Stimulated activated CD8-positive, alpha-beta memory T cell treated with anti-CD3 and anti-CD28 coated beads, Interleukin-4, amount 100 ng/mL, for 24 hours (primary cell): Measurements from ENCODE around the gene VEGFC.

ENCODE experiments used
- DNase-seq: peaks from one replicate; pipeline ENCODE4 v3.0.0-alpha.2; 2020; ENCODE audit warnings: low read depth

Gene VEGFC

DNA sequence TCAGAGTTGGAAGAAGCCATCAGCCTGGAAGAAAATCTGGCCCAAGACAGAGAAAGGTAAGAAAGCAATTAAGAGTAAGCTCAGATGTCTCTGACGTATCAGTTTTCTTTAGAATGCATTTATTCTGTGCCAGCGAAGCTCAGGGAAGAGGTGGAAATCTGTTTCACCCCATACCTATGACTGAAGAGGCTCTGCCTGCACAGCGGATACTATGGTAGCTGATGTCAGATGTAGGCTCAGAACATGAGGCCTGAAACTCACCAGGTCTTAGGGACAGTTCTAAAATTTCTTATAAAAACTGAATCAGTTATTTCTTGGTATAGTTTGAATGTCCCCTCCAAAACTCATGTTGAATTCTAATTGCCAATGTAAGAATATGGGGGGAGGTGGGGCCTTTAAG is 30.9 kb downstream of the VEGFC start:
- no peak for DNase-seq

DNA sequence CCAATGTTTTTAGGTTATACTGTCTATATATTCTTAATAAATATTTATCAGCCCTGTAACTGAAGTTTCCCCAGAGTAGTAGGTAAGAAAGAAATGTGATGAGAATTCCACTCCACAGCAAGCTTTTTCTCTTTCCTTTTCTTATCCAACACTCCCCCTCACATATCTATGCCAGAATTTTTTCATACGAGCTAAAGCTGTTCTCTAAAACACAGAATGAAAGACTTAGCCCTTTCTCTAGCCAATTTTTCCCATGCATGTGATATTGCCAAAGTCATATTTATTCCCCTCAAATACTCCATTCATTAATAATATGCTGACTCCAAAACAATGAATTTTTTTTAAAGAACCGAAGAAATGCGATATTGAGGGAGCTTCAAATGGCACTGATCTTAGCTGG is 32.3 kb downstream of the VEGFC start:
- DNase-seq, result no peak

DNA sequence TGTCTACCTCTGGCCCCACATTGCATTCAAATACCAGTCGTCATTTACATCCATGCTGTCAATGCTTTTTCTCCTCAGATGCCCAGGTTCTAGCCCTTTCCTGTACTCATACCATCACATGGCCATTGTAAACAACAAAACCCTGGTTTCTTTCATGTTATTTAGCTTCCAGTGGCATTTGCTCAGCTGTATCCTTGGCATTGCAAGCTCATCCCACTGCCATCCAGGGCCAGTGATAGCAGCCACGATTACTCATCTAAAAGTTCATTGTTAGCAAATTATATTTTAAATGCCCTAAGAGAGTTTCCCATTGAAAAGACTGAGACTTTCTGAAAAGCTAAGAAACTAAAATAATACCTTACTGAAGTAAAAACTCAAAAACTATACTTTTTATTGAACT is 34.0 kb downstream of the VEGFC start:
- no peak for DNase-seq

DNA sequence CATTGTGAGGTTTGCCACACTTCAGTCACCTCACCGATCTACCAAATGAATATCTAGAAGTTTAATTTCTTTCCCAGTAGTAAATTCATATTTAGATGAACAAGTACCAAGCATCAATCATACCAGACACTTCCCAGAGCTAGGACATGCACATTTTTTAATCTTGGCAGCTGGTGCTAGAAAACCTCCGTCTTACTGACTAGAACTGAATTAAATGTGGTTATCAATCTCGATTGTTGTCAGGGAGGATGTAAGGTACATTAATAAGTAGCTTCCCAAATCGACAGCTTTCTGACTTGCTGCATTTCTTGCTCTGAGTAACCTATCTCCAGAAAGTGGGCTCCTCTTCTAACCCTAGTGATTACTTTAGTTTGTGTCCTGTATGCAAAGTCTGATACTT is 34.4 kb downstream of the VEGFC start:
- DNase-seq, result no peak

DNA sequence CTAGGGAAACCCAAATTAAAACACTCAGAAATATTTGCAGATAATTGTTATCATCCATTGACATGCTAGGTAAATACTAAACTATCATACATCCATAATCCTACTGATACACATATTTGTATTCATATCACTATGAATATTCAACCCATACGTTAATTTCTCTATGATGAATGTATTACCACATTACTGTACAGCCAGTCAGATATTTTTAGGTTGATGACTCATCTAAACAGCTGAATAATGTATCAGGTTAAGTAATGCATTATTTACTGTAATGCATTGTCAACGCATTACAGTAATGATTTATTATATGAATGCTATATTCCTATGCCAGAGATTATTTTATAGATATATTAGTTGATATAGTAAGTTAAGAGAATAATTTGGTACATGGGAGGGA is 37.1 kb downstream of the VEGFC start:
- no peak for DNase-seq

DNA sequence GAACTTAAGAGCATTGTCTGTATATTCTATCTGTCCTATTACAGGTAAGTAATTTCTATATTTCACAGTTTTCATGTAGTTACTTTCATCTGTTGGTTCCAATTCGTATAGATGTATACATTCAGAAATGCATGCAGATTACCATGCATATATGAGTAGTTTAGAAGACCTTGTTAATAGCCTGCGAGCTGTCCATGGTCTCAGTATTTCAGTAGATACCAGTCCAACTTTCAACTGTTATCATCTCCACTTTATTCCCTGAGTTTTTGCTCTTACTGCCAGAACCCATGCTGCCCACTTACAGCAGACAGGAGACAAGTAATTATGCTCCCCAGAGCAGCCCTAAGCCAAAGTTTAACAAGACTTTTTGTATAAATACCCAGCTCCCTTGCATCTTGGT is 37.7 kb downstream of the VEGFC start:
- no peak for DNase-seq

DNA sequence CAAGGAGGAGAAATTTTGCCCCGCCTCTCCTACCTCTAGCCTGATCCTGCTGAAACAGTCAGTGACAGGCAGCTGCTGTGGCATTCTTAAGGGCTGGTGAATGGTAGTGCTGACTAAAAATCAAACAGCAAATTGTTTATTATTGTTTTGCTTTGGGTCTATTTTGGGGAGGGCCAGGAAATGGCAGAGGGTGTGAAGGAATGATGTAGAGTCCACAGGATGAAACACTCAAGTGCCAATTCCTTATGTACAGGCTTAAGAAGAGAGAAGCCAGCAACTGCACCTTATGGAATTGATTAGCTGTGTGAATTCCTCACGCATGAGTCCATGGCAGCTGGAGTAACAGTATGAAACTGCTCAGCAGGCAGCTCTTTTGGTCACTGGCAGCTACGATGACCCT is 39.7 kb downstream of the VEGFC start:
- DNase-seq, result no peak

DNA sequence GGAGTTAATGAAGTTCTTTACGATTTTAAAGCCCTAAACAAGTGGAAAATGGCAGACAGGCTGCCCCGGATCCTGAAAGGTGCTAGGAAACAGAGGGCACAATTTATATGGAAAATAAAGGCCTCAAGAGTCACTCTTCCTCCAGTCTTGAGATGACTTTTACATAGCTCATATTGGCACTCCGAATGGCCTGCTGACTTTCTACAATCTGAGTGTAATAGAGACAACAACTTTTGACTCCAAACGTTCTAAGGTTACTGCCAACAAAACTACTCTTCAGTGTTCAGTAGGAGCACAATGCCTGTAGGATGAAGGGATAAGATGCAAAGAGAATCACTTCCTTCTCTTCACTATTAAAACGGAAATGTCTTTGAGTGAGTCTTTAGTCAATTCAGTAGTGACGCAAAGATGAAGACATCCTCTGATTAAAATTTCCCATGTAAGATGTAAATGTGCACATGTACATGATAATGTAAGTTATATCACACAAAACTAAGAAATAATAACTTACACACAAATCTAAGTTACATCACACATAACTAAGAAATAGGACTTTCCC is 40.5 kb downstream of the VEGFC start:
- no peak for DNase-seq

DNA sequence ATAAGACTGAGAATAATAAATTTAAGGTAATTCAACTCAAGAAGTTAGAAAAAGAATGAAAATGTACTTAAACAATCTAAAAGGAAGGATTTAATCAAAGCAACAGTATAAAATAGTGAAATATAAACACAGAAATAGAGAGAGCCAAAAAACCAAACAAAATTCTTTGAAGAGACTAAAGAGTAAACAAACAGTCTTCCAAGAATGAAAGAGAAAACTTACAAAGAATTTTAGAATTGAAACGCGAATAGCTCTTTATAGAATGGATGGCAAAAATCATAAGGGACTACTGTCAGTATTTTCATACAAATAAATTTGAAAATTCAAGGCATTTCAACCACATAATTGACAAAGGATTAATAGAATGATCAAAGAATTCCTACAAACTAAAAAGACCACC is 41.7 kb downstream of the VEGFC start:
- DNase-seq, result no peak

DNA sequence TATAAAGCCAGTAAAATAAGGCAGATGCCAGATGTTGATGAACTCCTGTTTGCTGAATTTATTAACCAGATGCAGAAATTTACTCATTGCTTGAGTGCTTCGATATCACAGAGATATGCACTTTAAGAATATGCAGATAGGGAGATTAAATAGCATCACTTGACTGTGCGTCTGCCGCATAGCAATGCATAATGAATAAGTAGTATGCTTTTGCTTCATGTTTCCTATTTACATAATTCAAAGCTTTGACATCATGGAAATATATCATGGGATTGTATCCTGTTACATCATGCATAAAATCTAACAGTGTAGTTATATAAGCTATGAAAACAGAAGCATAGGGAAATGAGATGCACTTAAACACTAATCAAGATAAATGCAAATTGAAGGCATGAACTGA is 45.9 kb downstream of the VEGFC start:
- DNase-seq, result no peak

DNA sequence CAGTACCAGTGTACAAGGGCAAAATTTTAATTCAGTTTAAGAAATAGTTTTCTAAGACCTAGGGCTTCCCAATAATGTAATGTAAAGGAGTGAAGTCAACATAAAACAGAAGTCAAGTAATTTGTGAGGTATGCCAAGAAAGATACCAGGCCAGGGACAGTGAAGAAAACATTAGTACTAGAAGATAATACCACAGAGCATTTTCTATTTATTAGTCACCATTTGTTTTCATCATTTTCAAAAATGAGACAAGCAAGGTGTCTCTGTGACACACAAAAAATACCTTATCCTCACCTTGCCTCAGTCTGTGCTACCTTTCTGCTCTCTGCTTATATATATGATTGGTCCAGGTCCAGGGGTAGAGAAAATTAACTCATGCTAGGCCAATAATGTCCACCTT is 46.8 kb downstream of the VEGFC start:
- no peak for DNase-seq

DNA sequence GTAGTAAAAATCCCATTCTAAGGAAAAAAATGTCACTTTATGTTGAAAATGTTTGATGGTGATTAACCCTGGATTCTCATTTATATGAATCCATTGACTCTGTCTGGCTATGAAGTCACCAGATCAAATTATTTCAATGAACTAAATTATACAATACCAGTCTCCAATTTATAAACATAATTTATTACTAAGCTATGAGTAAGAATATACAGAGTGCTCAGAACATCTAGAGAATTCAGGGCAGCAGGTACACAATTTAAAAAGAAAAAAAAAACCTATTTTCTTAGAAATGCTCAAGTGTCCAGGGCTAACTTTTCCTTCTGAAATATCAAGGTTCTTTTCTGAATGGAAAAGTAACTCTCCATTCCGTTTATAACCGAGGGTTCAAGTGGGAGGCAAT is 48.6 kb downstream of the VEGFC start:
- DNase-seq, result no peak

DNA sequence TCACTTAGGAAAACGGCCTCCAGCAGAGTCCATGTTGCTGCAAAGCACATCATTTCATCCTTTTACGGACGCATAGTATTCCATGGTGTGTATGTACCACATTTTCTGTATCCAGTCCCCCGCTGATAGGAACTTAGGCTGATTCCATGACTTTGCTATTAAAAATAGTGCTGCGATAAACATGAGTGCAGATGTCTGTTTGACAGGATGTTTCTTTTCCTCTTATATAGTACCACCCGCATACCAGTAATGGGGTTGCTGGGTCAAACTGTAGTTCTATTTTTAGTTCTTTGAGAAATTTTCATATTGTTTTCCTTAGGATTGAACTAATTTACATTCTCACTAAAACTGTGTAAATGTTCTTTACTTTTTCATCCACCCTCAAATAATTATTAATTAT is 50.5 kb downstream of the VEGFC start:
- no peak for DNase-seq

DNA sequence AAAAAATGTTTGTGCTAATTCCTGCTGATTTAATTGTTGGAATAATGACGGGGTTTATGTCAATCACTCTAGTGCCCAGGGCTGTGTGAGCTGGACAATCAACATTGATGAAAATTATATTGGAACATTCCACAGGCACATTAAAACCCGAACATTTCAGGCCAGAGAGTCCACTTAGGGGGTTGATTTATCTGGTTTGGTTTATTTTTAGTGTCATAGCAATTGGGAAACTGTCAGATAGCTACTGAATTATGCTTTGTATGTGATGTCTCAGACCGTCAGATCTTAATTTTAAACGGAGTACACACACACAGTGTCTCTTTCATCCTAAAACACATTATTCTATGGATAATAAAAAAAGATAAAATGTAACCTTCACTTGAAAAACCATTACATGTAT is 51.5 kb downstream of the VEGFC start:
- no peak for DNase-seq

DNA sequence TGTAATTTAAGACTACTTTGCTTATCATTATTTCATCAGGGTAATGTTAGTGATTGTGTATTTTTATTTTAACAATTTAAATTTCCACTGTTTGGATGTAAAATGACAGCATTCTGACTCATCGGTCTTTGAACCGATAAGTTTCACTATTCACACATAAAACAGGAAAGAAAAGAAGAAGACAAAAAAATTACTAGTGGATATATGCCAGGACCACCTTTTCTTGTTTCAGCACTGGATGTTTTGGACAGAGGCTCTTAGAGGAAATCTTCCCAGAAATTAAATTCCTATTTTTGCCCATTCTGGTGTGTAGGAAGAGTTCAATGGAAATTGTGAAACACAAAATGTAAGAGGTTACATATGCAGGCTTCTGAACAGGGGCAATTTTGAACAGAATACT is 57.4 kb downstream of the VEGFC start:
- DNase-seq, result no peak

DNA sequence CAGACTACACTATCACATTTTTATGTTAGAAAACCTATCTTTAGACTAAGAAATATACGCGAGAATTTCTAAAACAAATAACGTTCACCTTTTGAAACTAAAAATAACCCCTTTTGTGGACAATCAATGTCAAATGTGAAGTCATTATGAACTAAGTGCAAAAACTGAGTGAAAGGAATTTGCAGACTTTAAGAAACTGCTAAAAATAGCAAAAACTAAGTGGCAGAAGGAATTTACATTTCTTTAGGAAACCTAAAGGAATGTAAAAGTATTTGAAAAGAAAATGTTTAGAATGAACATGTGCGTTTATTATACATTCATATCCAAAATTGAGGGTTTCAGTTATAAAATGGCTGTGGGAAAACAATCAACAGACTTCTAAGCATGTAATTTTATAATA is 58.3 kb downstream of the VEGFC start:
- DNase-seq, result no peak

DNA sequence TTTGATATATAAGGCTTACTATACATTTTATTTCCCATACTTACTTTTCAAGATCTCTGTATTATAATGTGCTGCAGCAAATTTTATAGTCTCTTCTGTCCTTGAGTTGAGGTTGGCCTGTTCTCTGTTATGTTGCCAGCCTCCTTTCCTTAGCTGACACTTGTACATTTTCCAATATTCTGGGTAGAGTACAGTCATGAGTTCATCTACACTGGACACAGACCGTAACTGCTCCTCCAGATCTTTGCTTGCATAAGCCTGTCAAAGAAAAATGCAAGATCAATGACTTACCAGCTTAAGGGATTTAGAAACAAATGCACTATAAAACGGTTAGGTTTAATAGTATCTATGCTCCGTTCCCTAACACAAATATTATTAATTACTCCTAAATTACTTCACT is 63.2 kb downstream of the VEGFC start:
- no peak for DNase-seq

DNA sequence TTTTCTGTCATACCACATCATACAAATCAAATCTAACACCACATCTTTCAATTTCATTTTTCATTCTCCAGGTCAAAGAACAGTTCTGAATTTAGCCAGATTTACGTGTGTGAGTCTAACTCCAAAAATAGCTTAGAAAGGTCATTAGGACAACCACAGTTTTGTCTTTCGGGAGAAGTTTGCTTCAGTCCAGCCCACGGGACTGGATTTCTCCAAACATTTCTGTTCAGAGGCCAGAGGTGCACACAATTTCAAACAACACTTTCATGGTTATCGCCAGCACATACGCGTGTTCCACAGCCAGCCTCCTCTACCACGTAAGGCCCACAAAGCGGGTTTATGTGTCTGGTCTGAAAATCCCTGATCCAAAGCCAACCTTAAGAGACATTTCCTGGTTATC is 65.9 kb downstream of the VEGFC start:
- DNase-seq, result no peak

DNA sequence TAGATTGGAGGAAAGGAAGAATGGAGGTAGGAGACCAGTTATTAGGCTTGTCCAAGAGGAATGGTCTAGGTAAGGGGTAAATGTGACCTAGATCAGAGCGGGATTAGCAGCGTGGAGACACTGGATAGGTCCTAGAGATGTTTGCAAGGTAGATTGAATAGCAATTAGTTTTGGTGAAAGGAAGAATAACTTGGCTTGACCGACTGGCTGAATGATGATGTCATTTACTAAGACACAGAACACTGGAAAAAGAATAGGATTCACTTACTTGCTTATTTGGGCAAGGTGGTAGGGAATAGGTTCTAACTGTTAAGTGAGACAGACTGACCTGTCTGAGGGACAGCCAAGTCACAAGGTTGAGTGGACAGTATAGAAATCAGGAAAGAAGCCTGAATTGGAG is 71.3 kb downstream of the VEGFC start:
- DNase-seq, result no peak

DNA sequence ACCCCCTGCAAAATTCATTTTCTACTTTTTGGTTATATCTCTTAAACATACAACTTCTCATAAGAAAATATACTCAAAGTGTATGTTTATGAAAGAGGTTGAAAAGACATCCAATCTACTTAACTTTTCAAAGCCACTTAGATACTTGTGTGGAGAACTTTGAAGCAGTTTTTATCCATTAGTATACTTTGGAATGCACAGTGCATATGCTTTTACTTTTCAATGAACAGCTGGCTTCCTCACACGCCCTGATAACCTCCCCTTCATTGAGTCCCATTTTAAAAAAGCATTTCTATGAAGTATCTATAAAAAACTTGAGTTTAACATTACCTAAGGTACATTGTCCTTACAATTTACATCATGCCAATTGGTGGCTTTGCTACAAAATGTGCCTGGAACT is 73.8 kb downstream of the VEGFC start:
- no peak for DNase-seq

DNA sequence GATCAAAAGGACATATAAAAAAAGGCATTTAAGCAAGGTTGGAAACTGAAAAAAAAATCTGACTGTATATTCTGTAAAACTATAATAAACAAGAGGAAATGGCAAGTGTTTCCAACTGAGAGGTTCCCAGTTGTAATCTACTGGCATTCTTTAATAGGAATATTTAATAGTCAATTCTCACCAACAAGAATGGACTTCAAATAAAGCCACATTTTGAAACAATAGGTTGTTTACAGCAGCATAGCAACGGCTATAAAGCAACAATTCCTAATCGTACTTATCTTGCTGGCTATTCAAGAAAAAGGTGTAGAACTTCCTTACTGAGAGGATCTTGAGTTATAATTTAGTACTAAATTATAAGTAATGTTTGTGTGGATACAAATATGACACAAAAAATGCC is 75.5 kb downstream of the VEGFC start:
- DNase-seq, result no peak

DNA sequence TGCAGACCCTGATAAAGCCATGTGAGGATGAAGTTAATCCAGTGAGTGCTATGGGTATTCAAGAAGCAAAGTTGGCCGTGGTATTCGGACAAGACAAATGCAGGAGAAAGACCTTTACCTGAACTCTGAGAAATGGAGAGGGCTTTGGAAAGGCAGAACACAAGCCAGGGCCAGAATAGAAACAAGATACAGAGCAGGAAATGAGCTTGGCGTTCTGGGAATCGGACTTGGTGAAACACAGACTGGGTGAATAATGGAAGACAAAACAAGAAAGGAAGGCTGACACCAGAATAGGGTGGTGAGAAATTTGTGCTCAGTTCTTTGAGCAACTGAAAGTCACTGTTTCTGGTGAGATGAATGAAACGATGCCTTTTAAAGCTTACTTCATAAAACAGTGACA is 83.3 kb downstream of the VEGFC start:
- DNase-seq, result no peak

DNA sequence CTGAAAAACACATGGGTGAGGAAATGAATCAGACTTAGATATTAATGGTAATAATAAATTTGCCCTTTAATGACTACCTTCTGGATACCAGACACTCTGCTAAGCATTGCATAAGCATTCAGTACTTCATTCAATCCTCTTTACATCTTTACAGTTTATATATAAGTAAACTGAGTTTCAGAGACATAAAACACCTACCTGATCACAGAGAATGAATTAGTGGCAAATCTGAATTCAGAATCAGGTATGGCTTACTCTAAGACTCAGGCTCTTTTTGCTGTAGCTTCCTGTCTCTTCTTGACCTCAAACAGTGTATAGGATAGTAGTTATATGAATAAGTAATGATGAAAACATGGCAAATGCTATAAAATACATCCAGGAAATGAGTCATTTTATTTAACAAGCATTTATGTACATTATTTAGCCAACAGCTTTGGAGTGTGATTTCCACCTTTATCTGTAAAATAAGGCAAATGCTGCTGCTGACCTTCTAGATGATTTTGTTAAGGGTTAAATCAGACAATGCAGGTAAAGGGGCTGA is 83.9 kb downstream of the VEGFC start:
- no peak for DNase-seq

DNA sequence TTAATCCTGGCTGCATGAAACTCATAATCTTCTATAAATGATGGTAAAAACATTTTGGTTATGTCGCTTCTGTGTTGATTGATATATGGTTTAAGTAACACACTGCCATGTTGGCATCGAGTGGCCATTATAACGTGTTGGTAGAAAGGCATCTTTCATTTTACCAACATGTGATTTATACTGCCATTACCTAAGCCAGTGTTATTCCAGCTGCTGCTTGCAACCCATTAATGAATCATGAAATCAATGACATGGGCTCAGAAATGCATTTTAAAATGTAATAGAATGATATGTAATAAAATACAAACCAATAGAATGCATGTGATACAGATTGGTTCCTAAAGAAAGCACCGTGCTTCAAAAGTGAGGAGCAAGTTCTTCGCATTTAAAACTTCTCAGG is 102.0 kb downstream of the VEGFC start:
- DNase-seq, result no peak

DNA sequence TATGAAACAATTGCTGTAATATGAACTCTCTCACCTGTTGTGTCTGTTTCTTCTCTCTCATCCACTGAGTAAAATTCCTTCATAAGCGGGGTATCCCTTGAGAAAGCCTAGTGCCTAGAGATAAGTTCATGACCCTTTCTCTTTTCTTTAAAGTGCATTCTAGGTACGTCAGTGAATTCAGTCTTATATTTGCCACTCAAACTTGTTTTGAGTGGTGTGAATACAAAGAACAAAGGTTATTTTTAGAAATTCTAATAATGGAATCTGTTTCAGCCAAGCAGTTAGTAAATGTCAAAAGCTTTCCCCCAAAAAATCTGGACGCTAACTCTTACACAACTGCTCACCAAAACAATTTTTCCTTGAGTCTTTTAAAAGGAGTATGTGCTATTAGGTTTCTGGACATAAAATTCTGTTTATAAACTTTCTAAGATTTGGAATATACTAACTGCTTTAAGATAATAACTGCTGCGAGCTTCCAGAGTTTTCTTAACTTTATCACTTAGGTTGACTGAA is 112.0 kb downstream of the VEGFC start:
- DNase-seq, result no peak
